Adrenal gland (tissue), 12 donors: Measurements from ENCODE around the gene CECR2. TPM values are rescaled to one million over a fixed set of nuclear protein-coding genes. Genes with fewer than 3 reads are reported as not detected.

ENCODE experiments used
- DNase-seq, 7 donors: peaks; one replicate each; pipeline ENCODE4 v3.0.0-alpha.2; 2019 to 2020
- H3K27ac ChIP-seq, 5 donors: fragments of 200-600 bp; sonication (generic) in 4 of 5; 1 replicate in 3 of 5; 2 replicates in 2 of 5; pipeline versions ENCODE4 v1.5.1 to v1.8.0; 2016 to 2020; ENCODE audit warnings: mild to moderate bottlenecking in 1 of 5
- H3K27me3 ChIP-seq: fragments of 200-600 bp; 2 replicates; pipeline ENCODE4 v1.8.0; 2021
- H3K36me3 ChIP-seq, 2 donors: fragments of 200-600 bp; replicated peaks in 1 of 2; 1 replicate in 1 of 2; 2 replicates in 1 of 2; pipeline versions ENCODE4 v1.5.1 to v1.8.0; 2018 to 2022
- H3K4me1 ChIP-seq, 2 donors: fragments of 200-600 bp; replicated peaks in 1 of 2; 1 replicate in 1 of 2; 2 replicates in 1 of 2; pipeline versions ENCODE4 v1.5.1 to v1.8.0; 2018 to 2021
- H3K4me3 ChIP-seq, 4 donors: fragments of 200-600 bp; sonication (generic) in 3 of 4; one replicate each; pipeline ENCODE4 v1.5.1; 2016 to 2018
- H3K9me3 ChIP-seq, 3 donors: fragments of 200-600 bp; sonication (generic) in 1 of 3; replicated peaks in 1 of 3; 1 replicate in 2 of 3; 2 replicates in 1 of 3; pipeline versions ENCODE4 v1.5.1 to v1.8.0; 2016 to 2021
- CTCF ChIP-seq, 6 experiments: fragments of 450-650 bp in 4 of 6; fragments of 200-600 bp in 2 of 6; sonication (generic) in 1 of 6; IDR thresholded peaks; 1 replicate in 5 of 6; 2 replicates in 1 of 6; pipeline versions ENCODE4 v1.5.1 to v1.8.0; 2016 to 2021; ENCODE audit warnings: antibody characterized with exemption in 6 of 6, mild to moderate bottlenecking in 2 of 6, moderate library complexity in 1 of 6
- POLR2A ChIP-seq, 2 donors: fragments of 450-650 bp; IDR thresholded peaks; one replicate each; pipeline ENCODE4 v1.6.1; 2017; ENCODE audit warnings: antibody characterized with exemption in 2 of 2, mild to moderate bottlenecking in 2 of 2, moderate library complexity in 1 of 2
- WGBS, 4 donors: extraction: QIAGEN DNeasy Blood & Tissue Kit in 2 of 4; methylation state at CpG; one replicate each; pipeline versions ENCODE4 v1.1.5 to v1.1.7; 2013 to 2017; 5-methylcytosine and 5-hydroxymethylcytosine counted together
- intact Hi-C, 2 donors: fragments of 100-400 bp; cut with DNase I; formaldehyde crosslinking; loops; one replicate each; pipeline versions ENCODE4 v1.14.1 to v1.15.0; 2022 to 2023
- polyA plus RNA-seq, 3 donors: library from polyadenylated mRNA; stranded (reverse); fragments of 200-250 nt in 2 of 3; fragments of 350-450 nt in 1 of 3; fragmentation: Illumina TruSeq in 1 of 3; extraction: RNeasy Lipid Tissue Mini Kit (QIAGEN cat#74804) in 1 of 3; gene quantifications; one replicate each; pipeline ENCODE4 v1.2.3, GENCODE V29; 2013 to 2014
- total RNA-seq, 9 donors: library from RNA; depleted of rRNA in 4 of 9; stranded (reverse); fragments of >200 nt in 4 of 9; fragments of 120-200 nt in 1 of 9; fragmentation: NEBNext Ultra II Directional in 1 of 9; extraction: Animal tissue kit (Norgen Biotek cat#: 25700) in 1 of 9; gene quantifications; one replicate each; pipeline versions ENCODE4 v1.1.0 to v1.2.4, GENCODE V29; 2013 to 2023
- donor health status: healthy with polysubstance abuse.
- donor health status: Bipolar disorder and iron deficiency.
- donor health status: DM: yes; HTN: yes; CAD: no.
- donor health status: DM: no; HTN: no; CAD: no.
- donor health status: DM: no; HTN: no; CAD: no.
- donor health status: DM: yes; HTN: yes; CAD: no.

CECR2 gene
- total and polyA plus RNA-seq, 12 donors: 0.20 to 1.7 (median 0.67) TPM

- Histone ChIP-seq H3K9me3 (no peaks in the 10 kb centered on the region), H3K27me3 (no peaks in the 10 kb centered on the region), H3K4me3 (no peak overlapping the region), H3K27ac (no peak overlapping the region), H3K4me1 (no peaks in the 10 kb centered on the region), H3K36me3 (no peaks in the 10 kb centered on the region)
- 87 to 93% (median 90%) methylated on average over 5 to 10 of the region's 10 CpGs for WGBS, 4 donors
- DNase-seq: no peak
- intact Hi-C loops: no loop called here
- TF ChIP-seq POLR2A (IDR thresholded peaks at IDR 0.05): no peak
- no peak for TF ChIP-seq CTCF (IDR thresholded peaks at IDR 0.05)
Measured at GRCh38 chr22:17583151-17583550, 213.9 kb downstream of the CECR2 start.

GRCh38 chr22:17586831-17587440 lies 217.7 kb downstream of the CECR2 start:
- no peak overlapping the region for H3K4me3 ChIP-seq
- H3K9me3 ChIP-seq: no peaks in the 10 kb centered on the region
- H3K4me1 ChIP-seq: no peaks in the 10 kb centered on the region
- TF ChIP-seq CTCF (IDR thresholded peaks at IDR 0.05) (no peak), POLR2A (IDR thresholded peaks at IDR 0.05) (no peak)
- peaks cover 0 to 20% of the 10 kb centered on the region in 2 donors for H3K36me3 ChIP-seq
- H3K27me3 ChIP-seq: no peaks in the 10 kb centered on the region
- no peak overlapping the region for H3K27ac ChIP-seq
- DNase-seq: no peak
- intact Hi-C loops: no loop called here
- 85 to 93% (median 87%) methylated on average over 13 to 14 of the region's 14 CpGs for WGBS, 4 donors

- no peaks in the 10 kb centered on the region for H3K4me1 ChIP-seq
- H3K27me3 ChIP-seq: no peaks in the 10 kb centered on the region
- intact Hi-C loops: no loop called here
- no peak overlapping the region for H3K27ac ChIP-seq
- no peak for DNase-seq
- H3K9me3 ChIP-seq: no peaks in the 10 kb centered on the region
- TF ChIP-seq CTCF (IDR thresholded peaks at IDR 0.05): no peak
- TF ChIP-seq POLR2A (IDR thresholded peaks at IDR 0.05): no peak
- 80 to 91% (median 86%) methylated on average over 12 to 14 of the region's 14 CpGs for WGBS, 4 donors
- peaks cover 0 to 27% of the 10 kb centered on the region in 2 donors for H3K36me3 ChIP-seq
- H3K4me3 ChIP-seq: no peak overlapping the region
Measured at GRCh38 chr22:17587629-17588028, 218.4 kb downstream of the CECR2 start.

GRCh38 chr22:17588606-17589005 lies 219.3 kb downstream of the CECR2 start:
- Histone ChIP-seq H3K4me1 (no peaks in the 10 kb centered on the region), H3K36me3 (peaks cover 0 to 37% of the 10 kb centered on the region in 2 donors)
- TF ChIP-seq POLR2A (IDR thresholded peaks at IDR 0.05): no peak
- TF ChIP-seq CTCF (IDR thresholded peaks at IDR 0.05): no peak

More at GRCh38 chr22:17588606-17589005, 219.3 kb downstream of the CECR2 start:
- no peaks in the 10 kb centered on the region for H3K9me3 ChIP-seq
- no peaks in the 10 kb centered on the region for H3K27me3 ChIP-seq
- intact Hi-C loops: no loop called here
- no peak overlapping the region for H3K4me3 ChIP-seq
- 92 to 97% (median 95%) methylated on average over 11 of the region's 11 CpGs for WGBS, 4 donors
- no peak overlapping the region for H3K27ac ChIP-seq
- no peak for DNase-seq
